Measurements from ENCODE around the gene SEC14L5.

SEC14L5 gene

DNA sequence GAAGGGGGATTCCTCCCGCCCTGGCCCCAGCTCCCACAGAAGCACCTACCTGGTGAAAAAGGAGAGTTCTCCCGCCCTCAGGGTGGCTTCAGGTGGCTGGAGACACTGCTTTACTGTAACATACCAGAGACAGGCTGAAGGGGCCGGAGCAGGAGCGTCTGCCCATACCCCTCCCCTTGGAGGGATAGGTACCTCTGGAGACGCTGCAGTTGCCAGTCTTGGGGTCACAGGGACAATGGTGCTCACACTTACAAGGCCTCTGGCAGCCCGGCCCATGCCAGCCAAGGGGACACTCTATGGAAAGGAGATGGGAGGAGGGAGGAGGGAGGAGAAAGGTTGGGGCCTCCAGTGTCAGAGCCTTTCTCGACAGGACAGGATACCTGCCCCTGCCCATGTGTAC, 69.0 kb downstream of the SEC14L5 start:
- no peak for DNase-seq

DNA sequence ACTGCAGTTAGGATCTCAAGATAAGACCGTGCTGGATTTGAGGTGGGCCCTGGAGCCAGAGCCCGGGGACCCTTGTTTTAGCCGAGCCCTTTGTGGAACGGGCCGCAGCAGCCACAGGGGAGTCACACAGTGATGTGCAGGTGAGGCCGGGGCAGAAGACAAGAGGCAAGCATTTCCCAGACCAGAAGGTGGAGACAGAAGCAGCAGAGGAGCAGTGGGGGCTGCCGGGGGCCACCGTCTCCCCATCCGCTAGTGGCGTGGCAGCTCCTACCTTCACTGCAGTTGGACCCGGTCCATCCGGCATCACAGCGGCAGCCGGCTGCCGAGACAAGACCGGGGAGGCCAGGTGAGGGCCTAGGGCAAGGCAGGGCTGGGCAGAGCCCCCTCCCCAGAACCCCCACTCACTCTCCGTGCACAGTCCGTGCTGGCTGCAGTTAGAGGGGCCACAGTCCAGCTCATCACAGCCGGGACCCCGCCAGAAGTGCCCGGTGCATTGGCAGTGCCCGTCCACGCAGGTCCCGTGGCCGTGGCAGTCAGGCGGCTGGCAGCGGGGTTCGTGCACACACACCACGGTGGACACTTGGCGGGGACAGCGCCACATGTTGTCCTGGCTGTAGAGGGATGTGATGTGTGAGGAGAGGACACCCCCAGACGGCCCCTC, 69.6 kb downstream of the SEC14L5 start:
- Histone ChIP-seq H3K4me3 (ENCODE audit: control insufficient read depth in 1 of 7, extremely low read depth in 1 of 7, insufficient read depth in 4 of 7, low read depth in 2 of 7, low read length in 6 of 7) (no peak overlapping the region), H3K9me3 (ENCODE audit: control extremely low read depth in 1 of 5, control insufficient read depth in 4 of 5, insufficient read depth in 2 of 5, low read depth in 1 of 5, low read length in 4 of 5) (no peaks in the 10 kb centered on the region), H3K4me1 (ENCODE audit: control extremely low read depth in 1 of 4, control insufficient read depth in 4 of 4, insufficient read depth in 4 of 4, low read length in 3 of 4) (peaks cover under 1 to 3% (median 2%) of the 10 kb centered on the region in 4 experiments), H3K27ac (ENCODE audit: insufficient read depth in 1 of 2, low read depth in 1 of 2, low read length in 2 of 2, poor library complexity in 1 of 2, severe bottlenecking in 2 of 2) (no peak overlapping the region), H3K36me3 (ENCODE audit: control insufficient read depth in 4 of 4, insufficient read depth in 4 of 4, low read length in 3 of 4) (peaks cover 0 to 48% (median 12%) of the 10 kb centered on the region in 4 experiments), H3K27me3 (replicated peaks in 2 of 5; ENCODE audit: control insufficient read depth in 4 of 5, insufficient read depth in 5 of 5, low read length in 4 of 5) (no peaks in the 10 kb centered on the region)
- DNase-seq, result no peak
- 98% methylated on average over 22 of the region's 32 CpGs for WGBS (ENCODE audit: insufficient coverage)
- ChIA-PET POLR2A (interaction anchor here (0.6 kb wide), 1 partner anchor 1717 kb away, joined by 3 read pairs; no protein-coding TSS in a partner anchor), CTCF (interaction anchor here (0.6 kb wide), 1 partner anchor 158 kb away, joined by 3 read pairs; no protein-coding TSS in a partner anchor)

More for the DNA sequence above, 69.0 kb downstream of the SEC14L5 start:
- CTCF ChIA-PET, result no interaction called here
- Histone ChIP-seq H3K4me1 (ENCODE audit: control extremely low read depth in 1 of 4, control insufficient read depth in 4 of 4, insufficient read depth in 4 of 4, low read length in 3 of 4) (no peaks in the 10 kb centered on the region), H3K4me3 (ENCODE audit: control insufficient read depth in 1 of 7, extremely low read depth in 1 of 7, insufficient read depth in 4 of 7, low read depth in 2 of 7, low read length in 6 of 7) (no peak overlapping the region), H3K27ac (ENCODE audit: insufficient read depth in 1 of 2, low read depth in 1 of 2, low read length in 2 of 2, poor library complexity in 1 of 2, severe bottlenecking in 2 of 2) (no peak overlapping the region), H3K9me3 (ENCODE audit: control extremely low read depth in 1 of 5, control insufficient read depth in 4 of 5, insufficient read depth in 2 of 5, low read depth in 1 of 5, low read length in 4 of 5) (no peaks in the 10 kb centered on the region), H3K27me3 (replicated peaks in 2 of 5; ENCODE audit: control insufficient read depth in 4 of 5, insufficient read depth in 5 of 5, low read length in 4 of 5) (no peaks in the 10 kb centered on the region), H3K36me3 (ENCODE audit: control insufficient read depth in 4 of 4, insufficient read depth in 4 of 4, low read length in 3 of 4) (peaks cover 0 to 48% (median 12%) of the 10 kb centered on the region in 4 experiments)
- WGBS (ENCODE audit: insufficient coverage), result 94% methylated on average over 5 of the region's 7 CpGs
- POLR2A ChIA-PET, result no interaction called here

GRCh38 chr16:5028950-5029475, 70.9 kb downstream of the SEC14L5 start:
- no peak overlapping the region for H3K4me3 ChIP-seq (ENCODE audit: control insufficient read depth in 1 of 7, extremely low read depth in 1 of 7, insufficient read depth in 4 of 7, low read depth in 2 of 7, low read length in 6 of 7)
- no peak for DNase-seq
- POLR2A ChIA-PET, result no interaction called here
- 94% methylated on average over 12 of the region's 18 CpGs for WGBS (ENCODE audit: insufficient coverage)
- H3K27ac ChIP-seq (ENCODE audit: insufficient read depth in 1 of 2, low read depth in 1 of 2, low read length in 2 of 2, poor library complexity in 1 of 2, severe bottlenecking in 2 of 2), result no peak overlapping the region
- peaks cover 4 to 13% (median 10%) of the 10 kb centered on the region in 4 experiments for H3K4me1 ChIP-seq (ENCODE audit: control extremely low read depth in 1 of 4, control insufficient read depth in 4 of 4, insufficient read depth in 4 of 4, low read length in 3 of 4)
- H3K27me3 ChIP-seq (replicated peaks in 2 of 5; ENCODE audit: control insufficient read depth in 4 of 5, insufficient read depth in 5 of 5, low read length in 4 of 5), result no peaks in the 10 kb centered on the region
- CTCF ChIA-PET, result interaction anchor here (1.5 kb wide), 1 partner anchor 24 kb away, joined by 3 read pairs; no protein-coding TSS in a partner anchor
- no peaks in the 10 kb centered on the region for H3K9me3 ChIP-seq (ENCODE audit: control extremely low read depth in 1 of 5, control insufficient read depth in 4 of 5, insufficient read depth in 2 of 5, low read depth in 1 of 5, low read length in 4 of 5)
- peaks cover 0 to 48% (median 12%) of the 10 kb centered on the region in 4 experiments for H3K36me3 ChIP-seq (ENCODE audit: control insufficient read depth in 4 of 4, insufficient read depth in 4 of 4, low read length in 3 of 4)

DNA sequence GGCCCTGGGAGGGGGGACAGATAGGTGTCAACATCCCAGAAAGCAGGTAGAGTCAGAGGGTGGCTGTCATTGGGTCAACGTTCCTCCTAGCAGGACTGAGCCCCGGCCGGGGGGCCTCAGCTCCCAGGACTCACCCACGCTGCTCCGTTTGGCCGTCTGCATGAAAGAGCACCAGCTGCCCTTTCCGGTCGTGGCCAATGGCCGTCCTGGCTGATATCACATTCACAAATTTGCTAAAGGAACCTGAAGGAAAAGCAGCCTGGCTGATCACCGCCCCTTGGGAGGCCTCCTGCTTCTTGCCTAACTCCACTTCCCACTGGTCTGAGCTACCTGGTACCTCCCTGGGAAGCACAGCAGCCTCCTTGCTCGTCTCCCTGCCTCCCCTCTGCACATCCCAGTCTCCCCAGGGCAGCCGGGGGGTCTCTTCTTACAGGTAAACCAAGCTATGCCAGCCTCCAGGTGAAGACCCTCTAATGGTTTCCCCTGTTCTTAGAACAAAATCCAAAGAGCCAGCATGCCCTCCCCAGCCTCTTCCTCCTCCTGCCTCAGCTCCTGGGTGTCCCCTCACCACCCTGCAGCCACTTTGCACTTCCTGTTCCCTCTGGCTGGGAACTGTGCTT, 72.2 kb downstream of the SEC14L5 start:
- no peak for DNase-seq
- peaks cover 0 to 38% (median 12%) of the 10 kb centered on the region in 4 experiments for H3K36me3 ChIP-seq (ENCODE audit: control insufficient read depth in 4 of 4, insufficient read depth in 4 of 4, low read length in 3 of 4)
- CTCF ChIA-PET, result interaction anchor here (1.5 kb wide), 1 partner anchor 22 kb away, joined by 3 read pairs; no protein-coding TSS in a partner anchor
- H3K27me3 ChIP-seq (replicated peaks in 2 of 5; ENCODE audit: control insufficient read depth in 4 of 5, insufficient read depth in 5 of 5, low read length in 4 of 5), result no peaks in the 10 kb centered on the region
- no peaks in the 10 kb centered on the region for H3K9me3 ChIP-seq (ENCODE audit: control extremely low read depth in 1 of 5, control insufficient read depth in 4 of 5, insufficient read depth in 2 of 5, low read depth in 1 of 5, low read length in 4 of 5)
- H3K4me3 ChIP-seq (ENCODE audit: control insufficient read depth in 1 of 7, extremely low read depth in 1 of 7, insufficient read depth in 4 of 7, low read depth in 2 of 7, low read length in 6 of 7), result no peak overlapping the region
- 91% methylated on average over 11 of the region's 12 CpGs for WGBS (ENCODE audit: insufficient coverage)
- H3K27ac ChIP-seq (ENCODE audit: insufficient read depth in 1 of 2, low read depth in 1 of 2, low read length in 2 of 2, poor library complexity in 1 of 2, severe bottlenecking in 2 of 2), result no peak overlapping the region
- POLR2A ChIA-PET, result interaction anchor here (0.6 kb wide), 1 partner anchor 137 kb away, joined by 4 read pairs; no protein-coding TSS in a partner anchor
- peaks cover 10 to 18% (median 14%) of the 10 kb centered on the region in 4 experiments for H3K4me1 ChIP-seq (ENCODE audit: control extremely low read depth in 1 of 4, control insufficient read depth in 4 of 4, insufficient read depth in 4 of 4, low read length in 3 of 4)

DNA sequence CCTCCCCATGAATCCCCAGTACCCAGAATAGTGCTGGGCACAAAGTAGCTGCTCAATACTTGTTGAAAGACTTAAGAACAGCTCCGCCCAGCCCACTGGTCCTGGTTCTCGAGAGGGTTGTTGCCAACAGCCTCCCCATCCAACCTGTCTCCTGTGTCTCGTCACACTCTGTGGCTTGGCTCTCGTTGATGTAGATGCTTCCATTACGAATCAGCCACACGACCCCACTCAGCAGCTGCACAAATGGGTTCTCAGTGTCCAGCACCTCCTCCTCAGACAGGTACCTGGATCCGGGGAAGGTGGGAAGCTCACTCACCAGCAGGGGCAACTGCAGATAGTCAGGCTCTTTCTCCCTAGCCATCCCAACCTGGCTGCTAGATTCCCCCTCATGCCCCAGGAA, 73.5 kb downstream of the SEC14L5 start:
- no peak for DNase-seq
- no peaks in the 10 kb centered on the region for H3K9me3 ChIP-seq (ENCODE audit: control extremely low read depth in 1 of 5, control insufficient read depth in 4 of 5, insufficient read depth in 2 of 5, low read depth in 1 of 5, low read length in 4 of 5)
- H3K36me3 ChIP-seq (ENCODE audit: control insufficient read depth in 4 of 4, insufficient read depth in 4 of 4, low read length in 3 of 4), result peaks cover 0 to 33% (median 12%) of the 10 kb centered on the region in 4 experiments
- H3K27ac ChIP-seq (ENCODE audit: insufficient read depth in 1 of 2, low read depth in 1 of 2, low read length in 2 of 2, poor library complexity in 1 of 2, severe bottlenecking in 2 of 2), result no peak overlapping the region
- H3K4me1 ChIP-seq (ENCODE audit: control extremely low read depth in 1 of 4, control insufficient read depth in 4 of 4, insufficient read depth in 4 of 4, low read length in 3 of 4), result peaks cover 10 to 18% (median 14%) of the 10 kb centered on the region in 4 experiments
- no peak overlapping the region for H3K4me3 ChIP-seq (ENCODE audit: control insufficient read depth in 1 of 7, extremely low read depth in 1 of 7, insufficient read depth in 4 of 7, low read depth in 2 of 7, low read length in 6 of 7)
- CTCF ChIA-PET, result no interaction called here
- WGBS (ENCODE audit: insufficient coverage), result 97% methylated on average over 7 of the region's 7 CpGs
- peaks cover 0 to 3% (median 0%) of the 10 kb centered on the region in 5 experiments for H3K27me3 ChIP-seq (replicated peaks in 2 of 5; ENCODE audit: control insufficient read depth in 4 of 5, insufficient read depth in 5 of 5, low read length in 4 of 5)
- POLR2A ChIA-PET, result no interaction called here

DNA sequence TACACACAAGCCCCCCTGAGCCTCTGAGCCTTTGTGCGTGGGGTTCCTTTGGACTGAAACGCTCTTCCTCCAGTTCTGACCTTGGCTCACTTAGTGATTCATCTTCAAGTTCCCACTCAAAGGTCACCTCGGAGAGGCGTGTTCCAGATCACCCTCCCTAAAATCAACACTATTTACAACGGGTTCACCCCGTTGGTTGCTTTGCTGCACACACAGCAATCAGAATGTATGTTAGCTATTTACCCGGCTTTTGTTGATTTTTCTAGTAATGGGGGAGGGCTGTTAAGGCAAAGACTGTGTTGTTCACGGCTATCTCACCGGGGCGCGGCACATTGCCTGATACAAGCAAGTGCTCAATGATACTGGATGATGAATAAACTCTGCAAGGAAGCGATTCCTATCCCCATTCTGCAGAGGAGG, 74.6 kb downstream of the SEC14L5 start:
- CTCF ChIA-PET, result interaction anchor here (0.8 kb wide), 1 partner anchor 15 kb away, joined by 4 read pairs; no protein-coding TSS in a partner anchor
- WGBS (ENCODE audit: insufficient coverage), result 49% methylated on average over 7 of the region's 12 CpGs

More for the DNA sequence above, 74.6 kb downstream of the SEC14L5 start:
- H3K36me3 ChIP-seq (ENCODE audit: control insufficient read depth in 4 of 4, insufficient read depth in 4 of 4, low read length in 3 of 4), result peaks cover 0 to 22% (median 8%) of the 10 kb centered on the region in 4 experiments
- peaks cover 10 to 18% (median 14%) of the 10 kb centered on the region in 4 experiments for H3K4me1 ChIP-seq (ENCODE audit: control extremely low read depth in 1 of 4, control insufficient read depth in 4 of 4, insufficient read depth in 4 of 4, low read length in 3 of 4)
- H3K4me3 ChIP-seq (ENCODE audit: control insufficient read depth in 1 of 7, extremely low read depth in 1 of 7, insufficient read depth in 4 of 7, low read depth in 2 of 7, low read length in 6 of 7), result peak overlapping the region in 6 of 7 experiments; percentile 47 to 92 (median 82)
- POLR2A ChIA-PET, result no interaction called here
- H3K9me3 ChIP-seq (ENCODE audit: control extremely low read depth in 1 of 5, control insufficient read depth in 4 of 5, insufficient read depth in 2 of 5, low read depth in 1 of 5, low read length in 4 of 5), result no peaks in the 10 kb centered on the region
- H3K27me3 ChIP-seq (replicated peaks in 2 of 5; ENCODE audit: control insufficient read depth in 4 of 5, insufficient read depth in 5 of 5, low read length in 4 of 5), result peaks cover 0 to 3% (median 0%) of the 10 kb centered on the region in 5 experiments
- H3K27ac ChIP-seq (ENCODE audit: insufficient read depth in 1 of 2, low read depth in 1 of 2, low read length in 2 of 2, poor library complexity in 1 of 2, severe bottlenecking in 2 of 2), result no peak overlapping the region
- DNase-seq, result no peak
